ENCODE measurements around the gene CYP17A1.

CYP17A1 gene

GRCh38 chr10:102800611-102801335 is 36.4 kb downstream of the CYP17A1 start:
- Histone ChIP-seq H3K9me3 (ENCODE audit: control insufficient read depth, insufficient read depth, low read length) (no peaks in the 10 kb centered on the region), H3K4me3 (ENCODE audit: low read depth, low read length) (no peak overlapping the region), H3K4me1 (ENCODE audit: control insufficient read depth, insufficient read depth, low read length) (peaks cover 19% of the 10 kb centered on the region), H3K9ac (ENCODE audit: low read depth, low read length) (no peak overlapping the region), H3K36me3 (ENCODE audit: control insufficient read depth, insufficient read depth, low read length) (peaks cover 2% of the 10 kb centered on the region), H3K27me3 (ENCODE audit: control insufficient read depth, insufficient read depth, low read length) (no peaks in the 10 kb centered on the region)

- no peak overlapping the region for H3K4me3 ChIP-seq (ENCODE audit: low read depth, low read length)
- H3K36me3 ChIP-seq (ENCODE audit: control insufficient read depth, insufficient read depth, low read length), result peaks cover 2% of the 10 kb centered on the region
- H3K9me3 ChIP-seq (ENCODE audit: control insufficient read depth, insufficient read depth, low read length), result no peaks in the 10 kb centered on the region
- H3K9ac ChIP-seq (ENCODE audit: low read depth, low read length), result no peak overlapping the region
- no peaks in the 10 kb centered on the region for H3K27me3 ChIP-seq (ENCODE audit: control insufficient read depth, insufficient read depth, low read length)
- H3K4me1 ChIP-seq (ENCODE audit: control insufficient read depth, insufficient read depth, low read length), result peaks cover 19% of the 10 kb centered on the region
Observed at GRCh38 chr10:102799691-102800471, 37.3 kb downstream of the CYP17A1 start.

GRCh38 chr10:102796407-102797176 is 40.6 kb downstream of the CYP17A1 start:
- H3K9me3 ChIP-seq (ENCODE audit: control insufficient read depth, insufficient read depth, low read length), result no peaks in the 10 kb centered on the region
- H3K4me3 ChIP-seq (ENCODE audit: low read depth, low read length), result no peak overlapping the region

GRCh38 chr10:102795453-102796406 is 41.5 kb downstream of the CYP17A1 start:
- no peaks in the 10 kb centered on the region for H3K9me3 ChIP-seq (ENCODE audit: control insufficient read depth, insufficient read depth, low read length)
- H3K4me1 ChIP-seq (ENCODE audit: control insufficient read depth, insufficient read depth, low read length), result peaks cover 2% of the 10 kb centered on the region
- no peaks in the 10 kb centered on the region for H3K27me3 ChIP-seq (ENCODE audit: control insufficient read depth, insufficient read depth, low read length)
- no peak overlapping the region for H3K4me3 ChIP-seq (ENCODE audit: low read depth, low read length)
- peaks cover 2% of the 10 kb centered on the region for H3K36me3 ChIP-seq (ENCODE audit: control insufficient read depth, insufficient read depth, low read length)
- no peak overlapping the region for H3K9ac ChIP-seq (ENCODE audit: low read depth, low read length)

More at GRCh38 chr10:102796407-102797176, 40.6 kb downstream of the CYP17A1 start:
- Histone ChIP-seq H3K4me1 (ENCODE audit: control insufficient read depth, insufficient read depth, low read length) (peaks cover 7% of the 10 kb centered on the region), H3K27me3 (ENCODE audit: control insufficient read depth, insufficient read depth, low read length) (no peaks in the 10 kb centered on the region), H3K9ac (ENCODE audit: low read depth, low read length) (no peak overlapping the region), H3K36me3 (ENCODE audit: control insufficient read depth, insufficient read depth, low read length) (peaks cover 2% of the 10 kb centered on the region)

GRCh38 chr10:102791754-102792395 is 45.3 kb downstream of the CYP17A1 start:
- no peak overlapping the region for H3K4me3 ChIP-seq (ENCODE audit: low read depth, low read length)
- no peaks in the 10 kb centered on the region for H3K27me3 ChIP-seq (ENCODE audit: control insufficient read depth, insufficient read depth, low read length)
- no peaks in the 10 kb centered on the region for H3K9me3 ChIP-seq (ENCODE audit: control insufficient read depth, insufficient read depth, low read length)
- no peaks in the 10 kb centered on the region for H3K36me3 ChIP-seq (ENCODE audit: control insufficient read depth, insufficient read depth, low read length)
- H3K9ac ChIP-seq (ENCODE audit: low read depth, low read length), result no peak overlapping the region
- no peaks in the 10 kb centered on the region for H3K4me1 ChIP-seq (ENCODE audit: control insufficient read depth, insufficient read depth, low read length)

GRCh38 chr10:102785818-102786217 is 51.4 kb downstream of the CYP17A1 start:
- no peak overlapping the region for H3K4me3 ChIP-seq (ENCODE audit: low read depth, low read length)
- H3K9ac ChIP-seq (ENCODE audit: low read depth, low read length), result no peak overlapping the region
- H3K36me3 ChIP-seq (ENCODE audit: control insufficient read depth, insufficient read depth, low read length), result no peaks in the 10 kb centered on the region
- peaks cover 4% of the 10 kb centered on the region for H3K4me1 ChIP-seq (ENCODE audit: control insufficient read depth, insufficient read depth, low read length)
- H3K9me3 ChIP-seq (ENCODE audit: control insufficient read depth, insufficient read depth, low read length), result no peaks in the 10 kb centered on the region
- no peaks in the 10 kb centered on the region for H3K27me3 ChIP-seq (ENCODE audit: control insufficient read depth, insufficient read depth, low read length)

GRCh38 chr10:102783568-102783967 is 53.6 kb downstream of the CYP17A1 start:
- Histone ChIP-seq H3K36me3 (ENCODE audit: control insufficient read depth, insufficient read depth, low read length) (no peaks in the 10 kb centered on the region), H3K9ac (ENCODE audit: low read depth, low read length) (no peak overlapping the region), H3K9me3 (ENCODE audit: control insufficient read depth, insufficient read depth, low read length) (no peaks in the 10 kb centered on the region), H3K4me3 (ENCODE audit: low read depth, low read length) (no peak overlapping the region), H3K27me3 (ENCODE audit: control insufficient read depth, insufficient read depth, low read length) (no peaks in the 10 kb centered on the region), H3K4me1 (ENCODE audit: control insufficient read depth, insufficient read depth, low read length) (peaks cover 12% of the 10 kb centered on the region)

- Histone ChIP-seq H3K27me3 (ENCODE audit: control insufficient read depth, insufficient read depth, low read length) (no peaks in the 10 kb centered on the region), H3K9ac (ENCODE audit: low read depth, low read length) (no peak overlapping the region), H3K4me3 (ENCODE audit: low read depth, low read length) (no peak overlapping the region), H3K4me1 (ENCODE audit: control insufficient read depth, insufficient read depth, low read length) (peaks cover 18% of the 10 kb centered on the region), H3K36me3 (ENCODE audit: control insufficient read depth, insufficient read depth, low read length) (no peaks in the 10 kb centered on the region), H3K9me3 (ENCODE audit: control insufficient read depth, insufficient read depth, low read length) (no peaks in the 10 kb centered on the region)
Observed at GRCh38 chr10:102782673-102783551, 54.3 kb downstream of the CYP17A1 start.

- no peaks in the 10 kb centered on the region for H3K9me3 ChIP-seq (ENCODE audit: control insufficient read depth, insufficient read depth, low read length)
- H3K4me1 ChIP-seq (ENCODE audit: control insufficient read depth, insufficient read depth, low read length), result peaks cover 23% of the 10 kb centered on the region
- no peak overlapping the region for H3K9ac ChIP-seq (ENCODE audit: low read depth, low read length)
- H3K4me3 ChIP-seq (ENCODE audit: low read depth, low read length), result no peak overlapping the region
- H3K27me3 ChIP-seq (ENCODE audit: control insufficient read depth, insufficient read depth, low read length), result no peaks in the 10 kb centered on the region
- no peaks in the 10 kb centered on the region for H3K36me3 ChIP-seq (ENCODE audit: control insufficient read depth, insufficient read depth, low read length)
Observed at GRCh38 chr10:102781921-102782557, 55.2 kb downstream of the CYP17A1 start.
